GM19438 (cell line): Measurements from ENCODE around the gene USP17L13.
"Not testable (repeated sequence)": the region's sequence is repeated elsewhere in the genome, so short reads cannot be mapped to it uniquely, and the experiment has no call there.

Experiments
- ATAC-seq: cut with Tn5 transposase; IDR thresholded peaks from one replicate; pipeline ENCODE4 v1.9.1; 2021; ENCODE audit warnings: low read depth; ENCODE audit not compliant: unreplicated experiment

USP17L13 gene

GRCh38 chr4:9224596-9224995, at the start of gene USP17L13:
Gene USP17L13 (plus strand): TSS chr4:9224896. CDS start chr4:9224896, 0 bp downstream.
- ATAC-seq, result not testable (repeated sequence)

- ATAC-seq, result not testable (repeated sequence)
Measured at GRCh38 chr4:9210357-9210756, 14.3 kb upstream of the USP17L13 start, which contains the start of gene USP17L10. Gene USP17L10 (plus strand): TSS chr4:9210657. CDS start chr4:9210657, 0 bp downstream.

- not testable (repeated sequence) for ATAC-seq
Measured at GRCh38 chr4:9214701-9215100, 10.0 kb upstream of the USP17L13 start.

GRCh38 chr4:9215105-9215504, 9.6 kb upstream of the USP17L13 start, which contains the start of gene USP17L11:
Gene USP17L11 (plus strand): TSS chr4:9215405. CDS start chr4:9215405, 0 bp downstream.
- not testable (repeated sequence) for ATAC-seq

- not testable (repeated sequence) for ATAC-seq
Measured at GRCh38 chr4:9219852-9220251, 4.8 kb upstream of the USP17L13 start, which contains the start of gene USP17L12. Gene USP17L12 (plus strand): TSS chr4:9220152. CDS start chr4:9220152, 0 bp downstream.

- ATAC-seq, result not testable (repeated sequence)
Measured at GRCh38 chr4:9230249-9230648, 5.6 kb downstream of the USP17L13 start.

GRCh38 chr4:9234085-9234484, 9.4 kb downstream of the USP17L13 start, which contains the start of gene USP17L15:
Gene USP17L15 (plus strand): TSS chr4:9234385. CDS start chr4:9234385, 0 bp downstream.
- not testable (repeated sequence) for ATAC-seq

- ATAC-seq, result not testable (repeated sequence)
Measured at GRCh38 chr4:9238461-9238860, 13.8 kb downstream of the USP17L13 start.

- not testable (repeated sequence) for ATAC-seq
Measured at GRCh38 chr4:9243579-9243978, 18.9 kb downstream of the USP17L13 start, which contains the start of gene USP17L17. Gene USP17L17 (plus strand): TSS chr4:9243879. CDS start chr4:9243879, 0 bp downstream.

GRCh38 chr4:9247953-9248680, 23.4 kb downstream of the USP17L13 start, which contains the start of gene USP17L18:
Gene USP17L18 (plus strand): TSS chr4:9248630. CDS start chr4:9248630, 0 bp downstream.
- not testable (repeated sequence) for ATAC-seq

- ATAC-seq, result not testable (repeated sequence)
Measured at GRCh38 chr4:9253078-9253477, 28.4 kb downstream of the USP17L13 start, which contains the start of gene USP17L19. Gene USP17L19 (plus strand): TSS chr4:9253378. CDS start chr4:9253378, 0 bp downstream.

GRCh38 chr4:9257824-9258223, 33.1 kb downstream of the USP17L13 start, which contains the start of gene USP17L20:
Gene USP17L20 (plus strand): TSS chr4:9258124. CDS start chr4:9258124, 0 bp downstream.
- not testable (repeated sequence) for ATAC-seq

- ATAC-seq, result not testable (repeated sequence)
Measured at GRCh38 chr4:9262572-9262971, 37.9 kb downstream of the USP17L13 start, which contains the start of gene USP17L21. Gene USP17L21 (plus strand): TSS chr4:9262872. CDS start chr4:9262872, 0 bp downstream.

- not testable (repeated sequence) for ATAC-seq
Measured at GRCh38 chr4:9267319-9267718, 42.6 kb downstream of the USP17L13 start, which contains the start of gene USP17L22. Gene USP17L22 (plus strand): TSS chr4:9267619. CDS start chr4:9267619, 0 bp downstream.

- ATAC-seq, result not testable (repeated sequence)
Measured at GRCh38 chr4:9271719-9272118, 47.0 kb downstream of the USP17L13 start.
